HUES6 (cell line): Measurements from ENCODE around the gene CORO2B.

Source experiments
- H3K27ac ChIP-seq: 2 replicates; pipeline ENCODE4 v1.7.0; 2013; ENCODE audit warnings: low read depth, mild to moderate bottlenecking, low read length, inconsistent platforms
- H3K27me3 ChIP-seq: 2 replicates; pipeline ENCODE4 v1.6.1; 2013; ENCODE audit warnings: low read length; ENCODE audit not compliant: control insufficient read depth, insufficient read depth
- H3K36me3 ChIP-seq: 2 replicates; pipeline ENCODE4 v1.6.1; 2013; ENCODE audit warnings: low read length; ENCODE audit not compliant: control insufficient read depth, insufficient read depth
- H3K4me1 ChIP-seq: 2 replicates; pipeline ENCODE4 v1.6.1; 2013; ENCODE audit warnings: low read length; ENCODE audit not compliant: control insufficient read depth, insufficient read depth
- H3K4me3 ChIP-seq: 2 replicates; pipeline ENCODE4 v1.5.1; 2013; ENCODE audit warnings: low read depth, low read length
- H3K9ac ChIP-seq: one replicate; pipeline ENCODE4 v1.6.1; 2013; ENCODE audit warnings: mild to moderate bottlenecking, low read length
- H3K9me3 ChIP-seq: 2 replicates; pipeline ENCODE4 v1.6.1; 2013; ENCODE audit warnings: low read depth, low read length; ENCODE audit not compliant: control insufficient read depth, insufficient read depth

Gene CORO2B

GRCh38 chr15:68623301-68623892 is 44.6 kb downstream of the CORO2B start:
- Histone ChIP-seq H3K9ac (no peak overlapping the region), H3K4me1 (peaks cover 12% of the 10 kb centered on the region; the same call in 1 of the 2 replicates), H3K27ac (no peak overlapping the region)

GRCh38 chr15:68625853-68626252 is 47.1 kb downstream of the CORO2B start:
- Histone ChIP-seq H3K4me1 (peaks cover 12% of the 10 kb centered on the region; the same call in 1 of the 2 replicates), H3K27ac (no peak overlapping the region), H3K36me3 (no peaks in the 10 kb centered on the region), H3K4me3 (no peak overlapping the region), H3K9me3 (no peaks in the 10 kb centered on the region), H3K27me3 (no peaks in the 10 kb centered on the region), H3K9ac (no peak overlapping the region)

More at GRCh38 chr15:68623301-68623892, 44.6 kb downstream of the CORO2B start:
- H3K36me3 ChIP-seq: no peaks in the 10 kb centered on the region
- no peaks in the 10 kb centered on the region for H3K9me3 ChIP-seq
- H3K4me3 ChIP-seq: no peak overlapping the region
- H3K27me3 ChIP-seq: no peaks in the 10 kb centered on the region

GRCh38 chr15:68626283-68626682 is 47.5 kb downstream of the CORO2B start:
- Histone ChIP-seq H3K4me1 (peaks cover 12% of the 10 kb centered on the region; the same call in 1 of the 2 replicates), H3K9ac (no peak overlapping the region), H3K9me3 (no peaks in the 10 kb centered on the region), H3K27me3 (no peaks in the 10 kb centered on the region), H3K27ac (no peak overlapping the region), H3K36me3 (no peaks in the 10 kb centered on the region), H3K4me3 (no peak overlapping the region)

- no peak overlapping the region for H3K4me3 ChIP-seq
- H3K9ac ChIP-seq: no peak overlapping the region
- no peaks in the 10 kb centered on the region for H3K9me3 ChIP-seq
Measured at GRCh38 chr15:68626739-68627138, 47.9 kb downstream of the CORO2B start.

GRCh38 chr15:68627476-68627875 is 48.7 kb downstream of the CORO2B start:
- H3K4me1 ChIP-seq: peaks cover 12% of the 10 kb centered on the region; the same call in 1 of the 2 replicates
- H3K27ac ChIP-seq: no peak overlapping the region
- H3K36me3 ChIP-seq: no peaks in the 10 kb centered on the region
- H3K9me3 ChIP-seq: no peaks in the 10 kb centered on the region
- no peak overlapping the region for H3K4me3 ChIP-seq
- no peaks in the 10 kb centered on the region for H3K27me3 ChIP-seq
- H3K9ac ChIP-seq: no peak overlapping the region

More at GRCh38 chr15:68626739-68627138, 47.9 kb downstream of the CORO2B start:
- peaks cover 12% of the 10 kb centered on the region; the same call in 1 of the 2 replicates for H3K4me1 ChIP-seq
- H3K27ac ChIP-seq: no peak overlapping the region
- H3K27me3 ChIP-seq: no peaks in the 10 kb centered on the region
- H3K36me3 ChIP-seq: no peaks in the 10 kb centered on the region

GRCh38 chr15:68627995-68628394 is 49.2 kb downstream of the CORO2B start:
- Histone ChIP-seq H3K27me3 (no peaks in the 10 kb centered on the region), H3K9me3 (no peaks in the 10 kb centered on the region), H3K4me1 (peaks cover 12% of the 10 kb centered on the region; the same call in 1 of the 2 replicates), H3K9ac (no peak overlapping the region), H3K27ac (no peak overlapping the region), H3K4me3 (no peak overlapping the region), H3K36me3 (no peaks in the 10 kb centered on the region)

- H3K27ac ChIP-seq: no peak overlapping the region
- H3K9ac ChIP-seq: no peak overlapping the region
- H3K4me1 ChIP-seq: peaks cover 7% of the 10 kb centered on the region; the same call in 1 of the 2 replicates
- no peaks in the 10 kb centered on the region for H3K36me3 ChIP-seq
- H3K27me3 ChIP-seq: no peaks in the 10 kb centered on the region
- no peaks in the 10 kb centered on the region for H3K9me3 ChIP-seq
- H3K4me3 ChIP-seq: no peak overlapping the region
Measured at GRCh38 chr15:68629519-68630210, 50.9 kb downstream of the CORO2B start.

- Histone ChIP-seq H3K4me1 (peaks cover 11% of the 10 kb centered on the region; the same call in 1 of the 2 replicates), H3K4me3 (no peak overlapping the region), H3K9ac (no peak overlapping the region), H3K27ac (no peak overlapping the region), H3K9me3 (no peaks in the 10 kb centered on the region), H3K27me3 (no peaks in the 10 kb centered on the region), H3K36me3 (no peaks in the 10 kb centered on the region)
Measured at GRCh38 chr15:68630211-68630555, 51.4 kb downstream of the CORO2B start.

GRCh38 chr15:68630836-68631235 is 52.0 kb downstream of the CORO2B start:
- H3K36me3 ChIP-seq: no peaks in the 10 kb centered on the region
- H3K9ac ChIP-seq: no peak overlapping the region
- no peak overlapping the region for H3K27ac ChIP-seq
- no peak overlapping the region for H3K4me3 ChIP-seq
- H3K4me1 ChIP-seq: peaks cover 9% of the 10 kb centered on the region; the same call in 1 of the 2 replicates
- H3K9me3 ChIP-seq: no peaks in the 10 kb centered on the region
- no peaks in the 10 kb centered on the region for H3K27me3 ChIP-seq

- 0 out of 2 replicates have a peak, but pooled peaks cover 3% of the 10 kb centered on the region for H3K4me1 ChIP-seq
- H3K36me3 ChIP-seq: no peaks in the 10 kb centered on the region
- no peak overlapping the region for H3K4me3 ChIP-seq
- H3K9me3 ChIP-seq: no peaks in the 10 kb centered on the region
- no peaks in the 10 kb centered on the region for H3K27me3 ChIP-seq
- H3K27ac ChIP-seq: no peak overlapping the region
- no peak overlapping the region for H3K9ac ChIP-seq
Measured at GRCh38 chr15:68631601-68632051, 52.8 kb downstream of the CORO2B start.

GRCh38 chr15:68632101-68632500 is 53.3 kb downstream of the CORO2B start:
- H3K4me3 ChIP-seq: no peak overlapping the region
- 0 out of 2 replicates have a peak, but pooled peaks cover 3% of the 10 kb centered on the region for H3K4me1 ChIP-seq
- H3K27ac ChIP-seq: no peak overlapping the region
- no peak overlapping the region for H3K9ac ChIP-seq
- H3K36me3 ChIP-seq: no peaks in the 10 kb centered on the region
- H3K9me3 ChIP-seq: no peaks in the 10 kb centered on the region
- H3K27me3 ChIP-seq: no peaks in the 10 kb centered on the region
